Pancreas (tissue), 10 donors: ENCODE data around the gene ENDOV. TPM values are rescaled to one million over a fixed set of nuclear protein-coding genes. Genes with fewer than 3 reads are reported as not detected.

ENCODE experiments used
- ATAC-seq, 4 donors: fragments of 200-7000 bp; cut with Tn5 transposase; one replicate each; pipeline versions ENCODE4 v1.8.0 to v1.9.1; 2020; ENCODE audit warnings: mild to moderate bottlenecking in 4 of 4, moderate library complexity in 4 of 4
- DNase-seq, 6 donors: peaks; one replicate each; pipeline ENCODE4 v3.0.0-alpha.2; 2020
- FAIRE-seq: peaks from 2 replicates; lab custom pipeline; 2012; peaks lifted over from hg19 to GRCh38; lab: Jason Lieb, UNC
- H3K27ac ChIP-seq, 4 donors: fragments of 200-600 bp; sonication (generic); 1 replicate in 3 of 4; 2 replicates in 1 of 4; pipeline versions ENCODE4 v1.5.0 to v1.8.0; 2020
- H3K27me3 ChIP-seq, 4 donors: fragments of 200-600 bp; one replicate each; pipeline ENCODE4 v1.8.0; 2021
- H3K36me3 ChIP-seq, 3 donors: fragments of 200-600 bp; sonication (generic) in 1 of 3; one replicate each; pipeline versions ENCODE4 v1.5.0 to v1.8.0; 2020 to 2021
- H3K4me1 ChIP-seq, 3 donors: fragments of 200-600 bp; one replicate each; pipeline ENCODE4 v1.8.0; 2021
- H3K4me3 ChIP-seq, 4 donors: fragments of 200-600 bp; sonication (generic) in 2 of 4; one replicate each; pipeline versions ENCODE4 v1.5.0 to v1.8.0; 2020 to 2021
- H3K9me3 ChIP-seq, 4 donors: fragments of 200-600 bp; one replicate each; pipeline ENCODE4 v1.8.0; 2021
- WGBS, 2 donors: extraction: QIAGEN DNeasy Blood & Tissue Kit; methylation state at CpG; one replicate each; pipeline ENCODE4 v1.1.7; 2013; 5-methylcytosine and 5-hydroxymethylcytosine counted together
- intact Hi-C, 3 donors: fragments of 100-400 bp; cut with DNase I; formaldehyde crosslinking; loops; one replicate each; pipeline versions ENCODE4 v1.11.1 to v1.14.2; 2022
- polyA plus RNA-seq, 2 donors: library from polyadenylated mRNA; stranded (reverse); fragments of 200-250 nt; gene quantifications; one replicate each; pipeline ENCODE4 v1.2.3, GENCODE V29; 2013
- total RNA-seq, 6 donors: library from RNA; stranded (reverse); fragmentation: NEBNext Ultra II Directional in 4 of 6; extraction: Animal tissue kit (Norgen Biotek cat#: 25700) in 4 of 6; gene quantifications; one replicate each; pipeline versions ENCODE4 v1.2.1 to v1.2.4, GENCODE V29; 2021 to 2023
- TF ChIP-seq, protein P1 (sequence below), 4 donors: fragments of 200-600 bp; sonication (generic) in 3 of 4; IDR thresholded peaks; one replicate each; pipeline versions ENCODE4 v1.5.0 to v1.8.0; 2021; ENCODE audit warnings: antibody characterized with exemption in 4 of 4
- donor health status: healthy with polysubstance abuse.
- donor health status: DM: no; HTN: no; CAD: no; lungs with moderate emphysema.
- donor health status: DM: no; HTN: no; CAD: no.
- donor health status: control.
- donor health status: control.
- donor health status: Bipolar disorder and iron deficiency.
- donor health status: DM: yes; HTN: yes; CAD: no.
- donor health status: DM: no; HTN: no; CAD: no.
- donor health status: DM: no; HTN: no; CAD: no.
- donor health status: DM: yes; HTN: yes; CAD: no.

The ENDOV gene
- total and polyA plus RNA-seq, 8 donors, result 8.7 to 20.4 (median 12.9) TPM

DNA sequence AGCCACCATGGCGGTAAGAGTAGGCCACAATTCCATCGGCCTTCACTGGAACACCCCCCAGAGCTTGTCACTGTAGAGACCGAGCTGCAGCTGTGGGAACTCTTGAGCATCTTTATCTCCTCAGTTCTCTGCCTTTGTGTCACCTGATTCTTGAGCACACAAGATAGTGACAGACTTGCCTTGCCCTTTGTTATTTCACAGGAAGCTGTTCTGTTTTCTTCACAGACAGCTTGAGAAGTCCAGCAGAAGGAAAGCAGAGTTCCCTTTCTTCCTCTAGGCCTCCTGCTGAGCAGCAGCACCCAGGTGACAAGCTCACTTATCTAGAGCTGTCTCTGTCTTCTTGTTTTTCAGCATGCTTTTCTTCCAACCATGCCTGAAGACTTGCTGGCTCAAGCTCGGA lies 38.4 kb upstream of the ENDOV start:
- H3K27me3 ChIP-seq, result no peaks in the 10 kb centered on the region
- H3K9me3 ChIP-seq, result no peaks in the 10 kb centered on the region
- peaks cover 7 to 74% (median 38%) of the 10 kb centered on the region in 3 donors for H3K36me3 ChIP-seq
- H3K4me1 ChIP-seq, result no peaks in the 10 kb centered on the region
- WGBS, 2 donors, result 86 to 88% methylated on average over 4 of the region's 4 CpGs
- TF ChIP-seq, protein P1, sequence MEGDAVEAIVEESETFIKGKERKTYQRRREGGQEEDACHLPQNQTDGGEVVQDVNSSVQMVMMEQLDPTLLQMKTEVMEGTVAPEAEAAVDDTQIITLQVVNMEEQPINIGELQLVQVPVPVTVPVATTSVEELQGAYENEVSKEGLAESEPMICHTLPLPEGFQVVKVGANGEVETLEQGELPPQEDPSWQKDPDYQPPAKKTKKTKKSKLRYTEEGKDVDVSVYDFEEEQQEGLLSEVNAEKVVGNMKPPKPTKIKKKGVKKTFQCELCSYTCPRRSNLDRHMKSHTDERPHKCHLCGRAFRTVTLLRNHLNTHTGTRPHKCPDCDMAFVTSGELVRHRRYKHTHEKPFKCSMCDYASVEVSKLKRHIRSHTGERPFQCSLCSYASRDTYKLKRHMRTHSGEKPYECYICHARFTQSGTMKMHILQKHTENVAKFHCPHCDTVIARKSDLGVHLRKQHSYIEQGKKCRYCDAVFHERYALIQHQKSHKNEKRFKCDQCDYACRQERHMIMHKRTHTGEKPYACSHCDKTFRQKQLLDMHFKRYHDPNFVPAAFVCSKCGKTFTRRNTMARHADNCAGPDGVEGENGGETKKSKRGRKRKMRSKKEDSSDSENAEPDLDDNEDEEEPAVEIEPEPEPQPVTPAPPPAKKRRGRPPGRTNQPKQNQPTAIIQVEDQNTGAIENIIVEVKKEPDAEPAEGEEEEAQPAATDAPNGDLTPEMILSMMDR (IDR thresholded peaks at IDR 0.05), result no peak
- FAIRE-seq, result no peak
- no peak overlapping the region for H3K4me3 ChIP-seq
- no peak overlapping the region for H3K27ac ChIP-seq
- no peak for DNase-seq
- intact Hi-C loops, result no loop called here
- no peak for ATAC-seq

DNA sequence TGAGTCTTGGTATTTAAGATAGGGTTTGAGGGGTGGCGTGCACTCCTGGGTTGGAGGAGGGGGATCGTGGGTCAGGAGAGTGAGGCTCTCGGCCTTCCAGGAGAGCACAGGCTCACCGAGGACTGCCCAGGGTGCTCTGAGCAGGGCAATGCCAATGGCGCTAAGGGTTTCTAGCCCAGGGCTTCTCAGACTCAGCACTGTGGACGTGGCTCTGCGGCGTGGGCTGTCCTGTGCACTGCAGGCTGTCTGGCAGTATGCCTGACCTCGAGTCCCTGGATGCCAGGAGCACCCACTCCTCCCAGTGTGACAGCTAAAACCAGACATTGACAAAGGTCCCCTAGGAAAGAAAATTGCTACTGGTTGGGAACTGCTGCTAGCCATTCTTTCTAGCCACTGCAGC lies 37.2 kb upstream of the ENDOV start:
- Histone ChIP-seq H3K9me3 (no peaks in the 10 kb centered on the region), H3K4me1 (no peaks in the 10 kb centered on the region), H3K27me3 (no peaks in the 10 kb centered on the region), H3K4me3 (no peak overlapping the region), H3K36me3 (peaks cover 10 to 67% (median 43%) of the 10 kb centered on the region in 3 donors), H3K27ac (no peak overlapping the region)
- no peak for FAIRE-seq
- intact Hi-C loops, result no loop called here
- WGBS, 2 donors, result 89 to 97% methylated on average over 9 of the region's 9 CpGs
- TF ChIP-seq, protein P1 (IDR thresholded peaks at IDR 0.05), result no peak
- no peak for ATAC-seq
- no peak for DNase-seq

DNA sequence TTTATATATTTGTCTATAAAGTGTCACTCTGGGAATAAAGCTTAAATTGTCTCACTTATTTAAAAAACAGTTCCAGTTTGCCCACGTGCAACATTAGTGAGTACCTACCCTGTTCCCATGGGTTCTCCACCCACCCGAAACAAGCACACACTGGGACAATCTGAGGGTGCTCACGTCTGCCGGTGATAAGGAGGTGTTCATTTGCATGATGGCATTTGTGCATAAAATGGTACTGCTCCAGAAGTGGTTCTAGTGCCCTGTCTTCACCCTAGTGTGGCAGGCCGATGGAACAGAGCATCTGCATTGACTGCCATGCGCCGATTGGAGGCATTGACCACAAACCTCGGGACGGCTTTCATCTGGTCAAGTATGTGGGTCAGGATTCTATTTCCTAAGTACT lies 35.6 kb upstream of the ENDOV start:
- no peak for FAIRE-seq
- H3K27ac ChIP-seq, result no peak overlapping the region
- H3K9me3 ChIP-seq, result no peaks in the 10 kb centered on the region
- DNase-seq, result no peak
- no peak overlapping the region for H3K4me3 ChIP-seq
- intact Hi-C loops, result no loop called here
- H3K4me1 ChIP-seq, result no peaks in the 10 kb centered on the region
- H3K36me3 ChIP-seq, result peaks cover 10 to 74% (median 36%) of the 10 kb centered on the region in 3 donors
- TF ChIP-seq, protein P1 (IDR thresholded peaks at IDR 0.05), result no peak
- WGBS, 2 donors, result 86 to 91% methylated on average over 9 of the region's 9 CpGs
- ATAC-seq, result no peak
- no peaks in the 10 kb centered on the region for H3K27me3 ChIP-seq

DNA sequence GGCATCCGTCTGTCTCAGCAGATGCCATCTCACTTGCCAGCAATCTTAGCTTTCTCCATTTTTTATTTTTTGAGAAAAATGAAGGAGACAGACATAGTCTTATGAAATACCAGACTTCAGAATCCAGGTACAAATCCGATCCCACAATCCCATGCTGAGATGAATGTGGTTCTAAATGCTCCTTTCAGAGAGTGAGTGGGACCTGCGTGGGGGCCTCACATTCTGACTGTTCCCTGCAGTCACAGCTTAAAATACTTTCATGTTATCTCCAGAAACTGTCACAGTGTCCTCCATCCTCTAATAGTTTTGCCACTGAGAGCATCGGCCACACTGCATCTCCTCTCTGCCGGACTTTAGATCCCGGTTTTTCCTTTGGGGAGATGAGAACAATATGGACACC lies 34.9 kb upstream of the ENDOV start:
- 91 to 96% methylated on average over 6 of the region's 6 CpGs for WGBS, 2 donors
- ATAC-seq, result no peak

DNA sequence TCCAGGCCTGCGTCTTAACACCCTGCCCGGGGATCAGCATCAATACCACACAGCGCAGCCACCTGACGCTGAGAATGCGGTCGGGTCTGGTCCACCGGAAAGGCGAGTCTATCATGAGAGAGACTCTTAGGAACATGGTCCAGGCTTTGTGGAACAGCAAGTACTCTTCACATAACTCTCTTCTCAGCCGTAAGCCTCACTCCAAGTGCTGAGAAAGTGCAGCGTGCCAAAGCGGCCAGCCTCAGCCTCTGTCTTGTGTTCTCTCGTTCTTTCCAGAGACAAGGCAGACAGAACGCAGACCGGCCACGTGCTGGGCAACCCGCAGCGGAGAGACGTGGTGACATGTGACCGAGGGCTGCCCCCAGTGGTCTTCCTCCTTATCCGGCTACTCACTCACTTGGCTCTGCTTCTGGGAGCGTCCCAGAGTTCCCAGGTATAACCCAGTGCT lies 34.4 kb upstream of the ENDOV start:
- no peak overlapping the region for H3K27ac ChIP-seq
- TF ChIP-seq, protein P1 (IDR thresholded peaks at IDR 0.05), result no peak
- WGBS, 2 donors, result 89% methylated on average over 21 of the region's 21 CpGs
- H3K27me3 ChIP-seq, result no peaks in the 10 kb centered on the region
- intact Hi-C loops, result loop anchor here in 1 of 3 donors (10.0 kb wide), 1 partner anchor 56 kb away; no protein-coding TSS in a partner anchor
- no peak for DNase-seq
- H3K4me3 ChIP-seq, result no peak overlapping the region
- peaks cover 8 to 82% (median 28%) of the 10 kb centered on the region in 3 donors for H3K36me3 ChIP-seq
- FAIRE-seq, result no peak
- no peaks in the 10 kb centered on the region for H3K9me3 ChIP-seq
- H3K4me1 ChIP-seq, result no peaks in the 10 kb centered on the region
- ATAC-seq, result no peak

More for the DNA sequence above, 34.9 kb upstream of the ENDOV start:
- DNase-seq (no peak), FAIRE-seq (no peak)
- H3K9me3 ChIP-seq, result no peaks in the 10 kb centered on the region
- no peak overlapping the region for H3K4me3 ChIP-seq
- intact Hi-C loops, result loop anchor here in 1 of 3 donors (10.0 kb wide), 1 partner anchor 55 kb away; no protein-coding TSS in a partner anchor
- TF ChIP-seq, protein P1 (IDR thresholded peaks at IDR 0.05), result no peak
- no peaks in the 10 kb centered on the region for H3K27me3 ChIP-seq
- H3K4me1 ChIP-seq, result no peaks in the 10 kb centered on the region
- H3K36me3 ChIP-seq, result peaks cover 9 to 79% (median 29%) of the 10 kb centered on the region in 3 donors
- no peak overlapping the region for H3K27ac ChIP-seq
